H1 (cell line): Measurements from ENCODE around the gene TEX36. TPM values are rescaled to one million over a fixed set of nuclear protein-coding genes. Genes with fewer than 3 reads are reported as not detected.

Experiments used
- ASH2L ChIP-seq: fragments of 200-600, 300-600 bp; sonication (generic); IDR thresholded peaks from one replicate; pipeline ENCODE4 v1.7.1; 2017; ENCODE audit warnings: low read length
- BCL11A ChIP-seq, 2 experiments: IDR thresholded peaks; one replicate each; pipeline ENCODE4 v1.6.1; 2011; ENCODE audit warnings: low read depth in 2 of 2, low read length in 2 of 2, mild to moderate bottlenecking in 2 of 2
- CHD2 ChIP-seq: IDR thresholded peaks from 2 replicates; pipeline ENCODE4 v1.6.1; 2012; ENCODE audit warnings: low read length, improper control_type of control experiment
- NRF1 ChIP-seq: IDR thresholded peaks from 2 replicates; pipeline ENCODE4 v1.6.1; 2011; ENCODE audit warnings: mild to moderate bottlenecking, low read depth, low read length, improper control_type of control experiment
- polyA plus RNA-seq, 7 experiments: library from polyadenylated mRNA; depleted of rRNA in 3 of 7; stranded (reverse) in 5 of 7; unstranded in 2 of 7; fragments of >200 nt in 5 of 7; fragments of 200-250 nt in 2 of 7; gene quantifications; 1 replicate in 5 of 7; 2 replicates in 1 of 7; 4 replicates in 1 of 7; pipeline versions ENCODE4 v1.2.1 to v1.2.3, GENCODE V29; 2011 to 2013; ENCODE audit warnings: missing spikeins in 2 of 7, mixed read lengths in 2 of 7
- total RNA-seq: library from RNA; stranded (reverse); fragmentation: NEBNext Ultra II Directional; extraction: Animal tissue kit (Norgen Biotek cat#: 25700); gene quantifications from 2 replicates; pipeline ENCODE4 v1.2.1, GENCODE V29; 2021
- TF ChIP-seq, protein P1 (sequence below): IDR thresholded peaks from 2 replicates; pipeline ENCODE4 v1.6.1; 2012; ENCODE audit warnings: low read length, inconsistent platforms

The TEX36 gene
- total and polyA plus RNA-seq, 2 of the 8 experiments (the other 6 are each of a cell fraction or from before 2014, with no cell fraction given) = not detected

DNA sequence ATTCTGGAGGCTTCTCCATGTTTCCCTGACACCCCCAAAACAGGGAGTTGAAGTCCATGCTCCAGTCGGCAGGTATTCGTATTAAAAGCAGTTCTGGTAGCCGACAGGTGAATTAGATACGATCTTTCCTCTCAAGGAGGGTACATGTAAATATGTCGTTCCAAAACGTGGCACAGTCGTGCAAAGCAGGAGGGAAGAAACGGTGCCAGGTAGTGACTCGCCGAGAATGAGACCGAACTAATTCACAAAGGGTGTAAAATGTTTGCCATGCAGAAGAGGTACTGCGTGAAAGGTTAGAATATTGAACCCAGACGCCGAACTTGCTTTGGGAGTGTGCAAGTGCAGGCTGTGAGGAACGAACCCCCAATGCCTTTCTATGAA is 37.0 kb upstream of the TEX36 start (continued):
- TF ChIP-seq NRF1 (no peak), ASH2L (no peak), CHD2 (no peak), BCL11A (IDR thresholded peaks at IDR 0.05; ENCODE audit: low read depth in 2 of 2, low read length in 2 of 2) (no peak)
- TF ChIP-seq, protein P1, sequence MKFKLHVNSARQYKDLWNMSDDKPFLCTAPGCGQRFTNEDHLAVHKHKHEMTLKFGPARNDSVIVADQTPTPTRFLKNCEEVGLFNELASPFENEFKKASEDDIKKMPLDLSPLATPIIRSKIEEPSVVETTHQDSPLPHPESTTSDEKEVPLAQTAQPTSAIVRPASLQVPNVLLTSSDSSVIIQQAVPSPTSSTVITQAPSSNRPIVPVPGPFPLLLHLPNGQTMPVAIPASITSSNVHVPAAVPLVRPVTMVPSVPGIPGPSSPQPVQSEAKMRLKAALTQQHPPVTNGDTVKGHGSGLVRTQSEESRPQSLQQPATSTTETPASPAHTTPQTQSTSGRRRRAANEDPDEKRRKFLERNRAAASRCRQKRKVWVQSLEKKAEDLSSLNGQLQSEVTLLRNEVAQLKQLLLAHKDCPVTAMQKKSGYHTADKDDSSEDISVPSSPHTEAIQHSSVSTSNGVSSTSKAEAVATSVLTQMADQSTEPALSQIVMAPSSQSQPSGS = no peak
